Neutrophil (primary cell): ENCODE results near the gene TNNT2.

Experiments used
- H3K27ac ChIP-seq: fragments of 200-600 bp; sonication (generic); 2 replicates; pipeline ENCODE4 v1.5.1; 2016; ENCODE audit warnings: mild to moderate bottlenecking, moderate library complexity
- H3K27me3 ChIP-seq: fragments of 200-600 bp; sonication (generic); 2 replicates; pipeline ENCODE4 v1.6.0; 2016; ENCODE audit warnings: mild to moderate bottlenecking
- H3K36me3 ChIP-seq: fragments of 200-600 bp; sonication (generic); 2 replicates; pipeline ENCODE4 v1.5.1; 2017
- H3K4me1 ChIP-seq, 2 experiments: fragments of 200-600 bp in 1 of 2; sonication (generic) in 1 of 2; 1 replicate in 1 of 2; 2 replicates in 1 of 2; pipeline versions ENCODE4 v1.5.1 to v1.6.1; 2013 to 2016; ENCODE audit warnings: low read depth in 1 of 2, low read length in 1 of 2, mild to moderate bottlenecking in 1 of 2, moderate library complexity in 1 of 2; ENCODE audit not compliant: control insufficient read depth in 1 of 2, insufficient read depth in 1 of 2
- H3K4me3 ChIP-seq, 2 experiments: fragments of 200-600 bp in 1 of 2; sonication (generic) in 1 of 2; 1 replicate in 1 of 2; 2 replicates in 1 of 2; pipeline ENCODE4 v1.5.1; 2013 to 2016; ENCODE audit warnings: low read depth in 1 of 2, low read length in 1 of 2, mild to moderate bottlenecking in 1 of 2, moderate library complexity in 1 of 2
- H3K9me3 ChIP-seq: fragments of 200-600 bp; sonication (generic); 2 replicates; pipeline ENCODE4 v1.5.1; 2016
- CTCF ChIP-seq: fragments of 200-600 bp; sonication (generic); IDR thresholded peaks from 2 replicates; pipeline ENCODE4 v1.5.1; 2016; ENCODE audit warnings: antibody characterized with exemption

Gene TNNT2

GRCh38 chr1:201393076-201393475, 15.6 kb upstream of the TNNT2 start:
- H3K27me3 ChIP-seq: peaks cover 27% of the 10 kb centered on the region
- no peak overlapping the region for H3K27ac ChIP-seq
- no peak for TF ChIP-seq CTCF

GRCh38 chr1:201391651-201392511, 14.4 kb upstream of the TNNT2 start:
- H3K27ac ChIP-seq: no peak overlapping the region
- H3K36me3 ChIP-seq: no peaks in the 10 kb centered on the region

More at GRCh38 chr1:201393076-201393475, 15.6 kb upstream of the TNNT2 start:
- Histone ChIP-seq H3K4me3 (no peak overlapping the region), H3K4me1 (no peaks in the 10 kb centered on the region), H3K9me3 (no peaks in the 10 kb centered on the region), H3K36me3 (no peaks in the 10 kb centered on the region)

GRCh38 chr1:201391225-201391624, 13.7 kb upstream of the TNNT2 start:
- Histone ChIP-seq H3K4me1 (no peaks in the 10 kb centered on the region), H3K9me3 (no peaks in the 10 kb centered on the region), H3K4me3 (no peak overlapping the region), H3K36me3 (no peaks in the 10 kb centered on the region), H3K27ac (no peak overlapping the region), H3K27me3 (peaks cover 17% of the 10 kb centered on the region)
- TF ChIP-seq CTCF: no peak

More at GRCh38 chr1:201391651-201392511, 14.4 kb upstream of the TNNT2 start:
- no peak for TF ChIP-seq CTCF
- Histone ChIP-seq H3K4me3 (no peak overlapping the region), H3K4me1 (no peaks in the 10 kb centered on the region), H3K9me3 (no peaks in the 10 kb centered on the region), H3K27me3 (peaks cover 19% of the 10 kb centered on the region)

- H3K27me3 ChIP-seq: peaks cover 23% of the 10 kb centered on the region
- no peak overlapping the region for H3K4me3 ChIP-seq
- H3K36me3 ChIP-seq: no peaks in the 10 kb centered on the region
- H3K4me1 ChIP-seq: no peaks in the 10 kb centered on the region
- H3K9me3 ChIP-seq: no peaks in the 10 kb centered on the region
- TF ChIP-seq CTCF: no peak
- H3K27ac ChIP-seq: no peak overlapping the region
Observed at GRCh38 chr1:201389051-201389450, 11.6 kb upstream of the TNNT2 start.

- no peak overlapping the region for H3K4me3 ChIP-seq
- H3K9me3 ChIP-seq: no peaks in the 10 kb centered on the region
- peaks cover 15% of the 10 kb centered on the region for H3K27me3 ChIP-seq
- H3K27ac ChIP-seq: no peak overlapping the region
- no peaks in the 10 kb centered on the region for H3K36me3 ChIP-seq
- H3K4me1 ChIP-seq: no peaks in the 10 kb centered on the region
- no peak for TF ChIP-seq CTCF
Observed at GRCh38 chr1:201386208-201386607, 8.7 kb upstream of the TNNT2 start.
